Subcutaneous adipose tissue (tissue), 4 donors: ENCODE data around the gene EIF6. TPM values are rescaled to one million over a fixed set of nuclear protein-coding genes. Genes with fewer than 3 reads are reported as not detected.

Experiments
- CTCF ChIP-seq: fragments of 450-650 bp; IDR thresholded peaks from one replicate; pipeline ENCODE4 v1.5.1; 2016; ENCODE audit warnings: low read depth, mild to moderate bottlenecking, control low read depth, antibody characterized with exemption, moderate library complexity
- total RNA-seq, 4 donors: library from RNA; depleted of rRNA; stranded (reverse); fragments of >200 nt; gene quantifications; one replicate each; pipeline ENCODE4 v1.1.0, GENCODE V29; 2016

Gene EIF6
- total RNA-seq, 4 donors from 2014 or later, result 50.1 to 75.5 (median 67.9) TPM

GRCh38 chr20:35298264-35298663, 13.7 kb upstream of the EIF6 start:
- TF ChIP-seq CTCF, result no peak

- TF ChIP-seq CTCF, result no peak
These were observed 13.2 kb upstream of the EIF6 start for GRCh38 chr20:35297740-35298139.

GRCh38 chr20:35297155-35297554, 12.6 kb upstream of the EIF6 start:
- TF ChIP-seq CTCF, result no peak

- TF ChIP-seq CTCF, result no peak
These were observed 11.6 kb upstream of the EIF6 start for GRCh38 chr20:35296101-35296554.

- TF ChIP-seq CTCF, result no peak
These were observed 11.1 kb upstream of the EIF6 start for GRCh38 chr20:35295674-35296073.

- TF ChIP-seq CTCF, result no peak
These were observed 10.5 kb upstream of the EIF6 start for GRCh38 chr20:35295058-35295457.

- TF ChIP-seq CTCF, result no peak
These were observed 9.7 kb upstream of the EIF6 start for GRCh38 chr20:35294293-35294685.
